GM18519 (cell line): ENCODE results near the gene TTC17.
"Not testable (repeated sequence)": the region's sequence is repeated elsewhere in the genome, so short reads cannot be mapped to it uniquely, and the experiment has no call there.

Source experiments
- ATAC-seq: cut with Tn5 transposase; IDR thresholded peaks from one replicate; pipeline ENCODE4 v1.9.1; 2021; ENCODE audit warnings: mild to moderate bottlenecking, moderate library complexity; ENCODE audit not compliant: unreplicated experiment, low FRiP score

The TTC17 gene

GRCh38 chr11:43382614-43383013 is 23.9 kb downstream of the TTC17 start:
- no peak for ATAC-seq

GRCh38 chr11:43384393-43384792 is 25.7 kb downstream of the TTC17 start:
- no peak for ATAC-seq

GRCh38 chr11:43392713-43393112 is 34.0 kb downstream of the TTC17 start:
- no peak for ATAC-seq

GRCh38 chr11:43393765-43394355 is 35.1 kb downstream of the TTC17 start:
- ATAC-seq: no peak

- ATAC-seq: no peak
Measured at GRCh38 chr11:43396617-43397016, 37.9 kb downstream of the TTC17 start.

GRCh38 chr11:43397251-43397650 is 38.5 kb downstream of the TTC17 start:
- no peak for ATAC-seq

- no peak for ATAC-seq
Measured at GRCh38 chr11:43399983-43400630, 41.4 kb downstream of the TTC17 start.

- ATAC-seq: no peak
Measured at GRCh38 chr11:43401252-43401651, 42.5 kb downstream of the TTC17 start.

GRCh38 chr11:43401811-43402210 is 43.1 kb downstream of the TTC17 start:
- ATAC-seq: not testable (repeated sequence)

- no peak for ATAC-seq
Measured at GRCh38 chr11:43403357-43404231, 44.9 kb downstream of the TTC17 start.

- ATAC-seq: no peak
Measured at GRCh38 chr11:43404406-43404805, 45.7 kb downstream of the TTC17 start.

- no peak for ATAC-seq
Measured at GRCh38 chr11:43404836-43405479, 46.2 kb downstream of the TTC17 start.

- ATAC-seq: no peak
Measured at GRCh38 chr11:43408277-43408676, 49.6 kb downstream of the TTC17 start.

- ATAC-seq: no peak
Measured at GRCh38 chr11:43410394-43410793, 51.7 kb downstream of the TTC17 start.

- ATAC-seq: peak; percentile 34
Measured at GRCh38 chr11:43418197-43418596, 59.5 kb downstream of the TTC17 start.

- peak; percentile 63 for ATAC-seq
Measured at GRCh38 chr11:43419460-43419859, 60.7 kb downstream of the TTC17 start.

- ATAC-seq: no peak
Measured at GRCh38 chr11:43427971-43428370, 69.3 kb downstream of the TTC17 start.

- ATAC-seq: not testable (repeated sequence)
Measured at GRCh38 chr11:43430916-43431315, 72.2 kb downstream of the TTC17 start.

GRCh38 chr11:43434893-43435292 is 76.2 kb downstream of the TTC17 start:
- no peak for ATAC-seq

- no peak for ATAC-seq
Measured at GRCh38 chr11:43440486-43440885, 81.8 kb downstream of the TTC17 start.

- no peak for ATAC-seq
Measured at GRCh38 chr11:43443811-43444210, 85.1 kb downstream of the TTC17 start.
